Neutrophil (primary cell): ENCODE measurements around the gene LY6G5C.

Experiments used
- H3K27ac ChIP-seq: fragments of 200-600 bp; sonication (generic); 2 replicates; pipeline ENCODE4 v1.5.1; 2016; ENCODE audit warnings: mild to moderate bottlenecking, moderate library complexity
- H3K27me3 ChIP-seq: fragments of 200-600 bp; sonication (generic); 2 replicates; pipeline ENCODE4 v1.6.0; 2016; ENCODE audit warnings: mild to moderate bottlenecking
- H3K36me3 ChIP-seq: fragments of 200-600 bp; sonication (generic); 2 replicates; pipeline ENCODE4 v1.5.1; 2017
- H3K4me1 ChIP-seq, 2 experiments: fragments of 200-600 bp in 1 of 2; sonication (generic) in 1 of 2; 1 replicate in 1 of 2; 2 replicates in 1 of 2; pipeline versions ENCODE4 v1.5.1 to v1.6.1; 2013 to 2016; ENCODE audit warnings: low read depth in 1 of 2, low read length in 1 of 2, mild to moderate bottlenecking in 1 of 2, moderate library complexity in 1 of 2; ENCODE audit not compliant: control insufficient read depth in 1 of 2, insufficient read depth in 1 of 2
- H3K4me3 ChIP-seq, 2 experiments: fragments of 200-600 bp in 1 of 2; sonication (generic) in 1 of 2; 1 replicate in 1 of 2; 2 replicates in 1 of 2; pipeline ENCODE4 v1.5.1; 2013 to 2016; ENCODE audit warnings: low read depth in 1 of 2, low read length in 1 of 2, mild to moderate bottlenecking in 1 of 2, moderate library complexity in 1 of 2
- H3K9me3 ChIP-seq: fragments of 200-600 bp; sonication (generic); 2 replicates; pipeline ENCODE4 v1.5.1; 2016
- CTCF ChIP-seq: fragments of 200-600 bp; sonication (generic); IDR thresholded peaks from 2 replicates; pipeline ENCODE4 v1.5.1; 2016; ENCODE audit warnings: antibody characterized with exemption

LY6G5C gene

GRCh38 chr6:31706599-31706998 is 25.7 kb upstream of the LY6G5C start, which contains the start of gene LY6G6F:
TSS of gene LY6G6F (plus strand) at chr6:31706866. CDS start at chr6:31706907, 41 bp downstream.
- no peaks in the 10 kb centered on the region for H3K27me3 ChIP-seq
- TF ChIP-seq CTCF = no peak
- peaks cover 27 to 28% of the 10 kb centered on the region in 2 experiments for H3K4me1 ChIP-seq
- no peak within 1 kb of the TSS for H3K4me3 ChIP-seq
- H3K36me3 ChIP-seq = peaks cover 2% of the 10 kb centered on the region
- no peak within 1 kb of the TSS for H3K27ac ChIP-seq
- no peaks in the 10 kb centered on the region for H3K9me3 ChIP-seq

DNA sequence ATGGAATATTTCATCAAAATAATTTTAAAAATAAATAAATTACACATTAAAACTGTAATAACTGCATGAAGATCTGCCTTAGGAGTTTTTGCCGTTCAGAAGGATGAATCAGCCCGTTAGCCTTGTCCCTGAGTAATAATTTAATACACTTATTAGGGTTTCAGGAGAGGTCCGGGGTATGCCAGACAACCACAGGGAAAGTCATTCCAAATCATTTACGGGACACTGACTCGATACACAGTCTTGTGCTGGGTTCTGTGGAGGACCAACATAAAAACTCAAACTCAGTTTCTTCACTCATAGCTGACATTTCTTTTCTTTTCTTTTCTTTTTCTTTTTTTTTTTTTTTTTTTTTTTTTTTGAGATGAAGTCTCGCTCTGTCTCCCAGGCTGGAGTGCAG is 25.1 kb upstream of the LY6G5C start:
- Histone ChIP-seq H3K4me1 (peaks cover 27 to 28% of the 10 kb centered on the region in 2 experiments), H3K9me3 (no peaks in the 10 kb centered on the region), H3K27me3 (no peaks in the 10 kb centered on the region), H3K4me3 (no peak overlapping the region), H3K36me3 (peaks cover 9% of the 10 kb centered on the region), H3K27ac (no peak overlapping the region)
- TF ChIP-seq CTCF = no peak

- Histone ChIP-seq H3K4me1 (peaks cover 25% of the 10 kb centered on the region in 2 experiments), H3K4me3 (peak within 1 kb of the TSS; percentile 78 to 93), H3K36me3 (peaks cover 30% of the 10 kb centered on the region), H3K27me3 (no peaks in the 10 kb centered on the region), H3K27ac (peak within 1 kb of the TSS; percentile 99), H3K9me3 (no peaks in the 10 kb centered on the region)
- TF ChIP-seq CTCF = peak; percentile 68
Measured at GRCh38 chr6:31702819-31703716, 22.2 kb upstream of the LY6G5C start, which contains the start of gene ABHD16A. TSS of gene ABHD16A (minus strand) at chr6:31703324. CDS start at chr6:31703281, 43 bp downstream.

DNA sequence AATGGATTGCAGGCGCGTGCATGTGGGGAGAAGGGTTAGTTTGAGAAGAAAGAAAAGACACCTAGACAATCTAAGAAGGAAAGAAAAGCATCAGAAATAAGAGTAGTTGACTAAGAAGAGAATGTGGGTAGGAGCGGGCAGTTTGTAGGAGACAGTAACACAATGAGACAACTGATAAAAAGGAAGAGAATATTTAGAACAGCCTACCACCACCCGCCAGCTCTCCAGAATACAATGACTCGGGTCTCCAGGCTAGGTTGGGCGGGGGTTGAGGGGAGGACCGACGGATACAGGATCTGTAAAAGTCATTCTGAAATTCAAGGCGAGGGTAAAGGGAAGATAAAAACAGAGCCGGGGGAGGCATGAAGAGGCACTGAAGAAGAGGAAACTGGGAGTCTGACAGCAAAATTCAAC is 21.5 kb upstream of the LY6G5C start:
- Histone ChIP-seq H3K4me1 (peaks cover 25% of the 10 kb centered on the region in 2 experiments), H3K27me3 (no peaks in the 10 kb centered on the region), H3K4me3 (peak overlapping the region; percentile 78 to 93), H3K27ac (peak overlapping the region; percentile 99), H3K9me3 (no peaks in the 10 kb centered on the region), H3K36me3 (peaks cover 30% of the 10 kb centered on the region)
- no peak for TF ChIP-seq CTCF

GRCh38 chr6:31701666-31702404 is 21.0 kb upstream of the LY6G5C start:
- no peak for TF ChIP-seq CTCF
- Histone ChIP-seq H3K4me1 (peaks cover 25% of the 10 kb centered on the region in 2 experiments), H3K27me3 (no peaks in the 10 kb centered on the region), H3K9me3 (no peaks in the 10 kb centered on the region), H3K4me3 (peak overlapping the region; percentile 78 to 93), H3K36me3 (peaks cover 31% of the 10 kb centered on the region), H3K27ac (peak overlapping the region; percentile 99)
